Activated gamma-delta T cell treated with Interleukin-2 at 50 U/mL for 16 hours (primary cell): ENCODE results near the gene PPP1R26.

Experiments
- DNase-seq: peaks from one replicate; pipeline ENCODE4 v3.0.0-alpha.2; 2020

The PPP1R26 gene

GRCh38 chr9:135489188-135489906 lies 9.8 kb downstream of the PPP1R26 start:
- DNase-seq = no peak

- no peak for DNase-seq
Measured at GRCh38 chr9:135490166-135490870, 10.7 kb downstream of the PPP1R26 start.

GRCh38 chr9:135490980-135491464 lies 11.4 kb downstream of the PPP1R26 start:
- no peak for DNase-seq

- DNase-seq = no peak
Measured at GRCh38 chr9:135491764-135492163, 12.2 kb downstream of the PPP1R26 start.

- DNase-seq = no peak
Measured at GRCh38 chr9:135492886-135493669, 13.5 kb downstream of the PPP1R26 start.

- DNase-seq = no peak
Measured at GRCh38 chr9:135494791-135495559, 15.4 kb downstream of the PPP1R26 start.

- no peak for DNase-seq
Measured at GRCh38 chr9:135498381-135499126, 19.0 kb downstream of the PPP1R26 start.

- peak; percentile 90 for DNase-seq
Measured at GRCh38 chr9:135499326-135500070, 19.9 kb downstream of the PPP1R26 start.

- DNase-seq = no peak
Measured at GRCh38 chr9:135500071-135500524, 20.5 kb downstream of the PPP1R26 start.

- peak; percentile 80 for DNase-seq
Measured at GRCh38 chr9:135500525-135501260, 21.1 kb downstream of the PPP1R26 start, which contains the start of gene MRPS2. MRPS2 (plus strand) TSS chr9:135500682; CDS start chr9:135500711, 29 bp downstream.

- no peak for DNase-seq
Measured at GRCh38 chr9:135501261-135502167, 21.9 kb downstream of the PPP1R26 start.

GRCh38 chr9:135502168-135502872 lies 22.7 kb downstream of the PPP1R26 start:
- no peak for DNase-seq

- DNase-seq = no peak
Measured at GRCh38 chr9:135502873-135503321, 23.3 kb downstream of the PPP1R26 start.

GRCh38 chr9:135503371-135504261 lies 24.0 kb downstream of the PPP1R26 start:
- DNase-seq = no peak

GRCh38 chr9:135504262-135505243 lies 25.0 kb downstream of the PPP1R26 start:
- DNase-seq = peak; percentile 48
